HG02852 (cell line): ENCODE measurements around the gene ARHGAP30.
A peak's percentile ranks its signal among the peaks of the same experiment; 100 is the strongest.
"Not testable (repeated sequence)": the region's sequence is repeated elsewhere in the genome, so short reads cannot be mapped to it uniquely, and the experiment has no call there.

Experiments
- ATAC-seq: cut with Tn5 transposase; IDR thresholded peaks from one replicate; pipeline ENCODE4 v1.9.1; 2021; ENCODE audit warnings: mild to moderate bottlenecking, moderate library complexity; ENCODE audit not compliant: unreplicated experiment

The ARHGAP30 gene

GRCh38 chr1:161073474-161074121 is 3.9 kb upstream of the ARHGAP30 start:
- ATAC-seq: no peak

GRCh38 chr1:161072751-161073449 is 3.2 kb upstream of the ARHGAP30 start:
- ATAC-seq: no peak

- no peak for ATAC-seq
These were observed 2.2 kb upstream of the ARHGAP30 start for GRCh38 chr1:161071886-161072371.

GRCh38 chr1:161070761-161071160 is 1.1 kb upstream of the ARHGAP30 start:
- ATAC-seq: no peak

GRCh38 chr1:161069241-161069640 is 450 bp downstream of the ARHGAP30 start:
- ATAC-seq: peak; percentile 4

GRCh38 chr1:161068306-161069234 is 1.1 kb downstream of the ARHGAP30 start:
- ATAC-seq: peak; percentile 54

GRCh38 chr1:161066694-161067093 is 3.0 kb downstream of the ARHGAP30 start:
- no peak for ATAC-seq

- not testable (repeated sequence) for ATAC-seq
These were observed 4.0 kb downstream of the ARHGAP30 start for GRCh38 chr1:161065681-161066080.

- ATAC-seq: not testable (repeated sequence)
These were observed 5.8 kb downstream of the ARHGAP30 start for GRCh38 chr1:161063936-161064335.

GRCh38 chr1:161061419-161061818 is 8.3 kb downstream of the ARHGAP30 start:
- ATAC-seq: no peak

- ATAC-seq: no peak
These were observed 10.4 kb downstream of the ARHGAP30 start for GRCh38 chr1:161059293-161059692.

- ATAC-seq: no peak
These were observed 14.9 kb downstream of the ARHGAP30 start for GRCh38 chr1:161054805-161055204.

- ATAC-seq: no peak
These were observed 15.5 kb downstream of the ARHGAP30 start for GRCh38 chr1:161054232-161054631.

GRCh38 chr1:161052899-161053298 is 16.8 kb downstream of the ARHGAP30 start:
- ATAC-seq: no peak

GRCh38 chr1:161051219-161051618 is 18.5 kb downstream of the ARHGAP30 start:
- no peak for ATAC-seq

- ATAC-seq: no peak
These were observed 20.6 kb downstream of the ARHGAP30 start for GRCh38 chr1:161048949-161049722.

GRCh38 chr1:161047436-161048420 is 22.0 kb downstream of the ARHGAP30 start:
- ATAC-seq: no peak

GRCh38 chr1:161046605-161047228 is 23.0 kb downstream of the ARHGAP30 start:
- peak; percentile 35 for ATAC-seq
